K562 (cell line): ENCODE results near the gene FBXW7. TPM values are rescaled to one million over a fixed set of nuclear protein-coding genes. Genes with fewer than 3 reads are reported as not detected.

ENCODE experiments used
- ATAC-seq: fragments of 200-7000 bp; cut with Tn5 transposase; 3 replicates; pipeline ENCODE4 v1.9.1; 2020; ENCODE audit warnings: moderate library complexity
- BruUV-seq: library from RNA; stranded (reverse); fragments of 400-500 nt; replicated peaks from 2 replicates; lab custom pipeline; 2021; lab: Mats Ljungman, UMichigan
- CTCF ChIA-PET: fragments of 300-600 bp; formaldehyde crosslinking; extraction: SDS; loops from one replicate; lab custom pipeline; 2021; ENCODE audit warnings: low intra/inter-chr PET ratio; lab: Yijun Ruan, JAX
- POLR2A ChIA-PET: fragments of 300-600, 350-650 bp; sonication (Branson Sonifier 250); formaldehyde crosslinking; extraction: SDS; loops from one replicate; lab custom pipeline; 2021; ENCODE audit warnings: antibody characterized with exemption, inconsistent platforms; lab: Yijun Ruan, JAX
- DNase-seq, 4 experiments: peaks; one replicate each; pipeline versions ENCODE4 v3.0.0 to v3.0.0-alpha.2; 2011 to 2018; ENCODE audit warnings: low spot score in 3 of 4, mixed read lengths in 3 of 4; ENCODE audit errors: extremely low read depth in 1 of 4
- FAIRE-seq: peaks from 2 replicates; lab custom pipeline; 2011; peaks lifted over from hg19 to GRCh38; lab: Jason Lieb, UNC
- H2AFZ ChIP-seq: 2 replicates; pipeline ENCODE4 v1.6.0; 2011; ENCODE audit warnings: low read depth, low read length, control low read depth, inconsistent platforms
- H3K27ac ChIP-seq: fragments of 200-600 bp; 3 replicates; pipeline ENCODE4 v1.8.0; 2011; ENCODE audit warnings: low read depth, mild to moderate bottlenecking, control low read depth, inconsistent platforms, low read length, moderate library complexity, mixed read lengths; ENCODE audit errors: extremely low read depth
- H3K27me3 ChIP-seq, 2 experiments: fragments of 300-600 bp in 1 of 2; 2 replicates in 1 of 2; 3 replicates in 1 of 2; pipeline versions ENCODE4 v1.6.0 to v1.8.0; 2011; ENCODE audit warnings: inconsistent platforms in 2 of 2, low read length in 2 of 2, mild to moderate bottlenecking in 1 of 2, mixed read lengths in 1 of 2, moderate library complexity in 1 of 2; ENCODE audit not compliant: control insufficient read depth in 2 of 2, insufficient read depth in 2 of 2
- H3K36me3 ChIP-seq: fragments of 300-600 bp; 3 replicates; pipeline ENCODE4 v1.8.0; 2011; ENCODE audit warnings: mild to moderate bottlenecking, low read length, inconsistent platforms; ENCODE audit not compliant: control insufficient read depth, insufficient read depth
- H3K4me1 ChIP-seq, 2 experiments: fragments of 200-600 bp in 1 of 2; replicated peaks in 1 of 2; 2 replicates in 1 of 2; 3 replicates in 1 of 2; pipeline versions ENCODE4 v1.5.1 to v1.8.0; 2011; ENCODE audit warnings: inconsistent platforms in 2 of 2, low read length in 2 of 2, mild to moderate bottlenecking in 1 of 2, mixed read lengths in 1 of 2, moderate library complexity in 1 of 2; ENCODE audit not compliant: control insufficient read depth in 2 of 2, insufficient read depth in 2 of 2
- H3K4me2 ChIP-seq: 2 replicates; pipeline ENCODE4 v1.6.1; 2011; ENCODE audit warnings: low read length, control low read depth, inconsistent platforms, mixed read lengths; ENCODE audit not compliant: insufficient read depth
- H3K4me3 ChIP-seq: fragments of 200-600 bp; sonication (generic), shearing (Covaris generic); 2 replicates; pipeline ENCODE4 v1.5.1; 2016; ENCODE audit warnings: control low read depth, inconsistent platforms
- H3K79me2 ChIP-seq: fragments of 200-600 bp; 3 replicates; pipeline ENCODE4 v1.8.0; 2011; ENCODE audit warnings: low read length, inconsistent platforms; ENCODE audit not compliant: control insufficient read depth, insufficient read depth
- H3K9ac ChIP-seq, 2 experiments: 2 replicates each; pipeline versions ENCODE4 v1.6.0 to v1.6.1; 2011; ENCODE audit warnings: low read depth in 2 of 2, low read length in 2 of 2, control low read depth in 1 of 2, inconsistent platforms in 1 of 2, mild to moderate bottlenecking in 1 of 2, mixed read lengths in 1 of 2; ENCODE audit not compliant: insufficient read depth in 1 of 2
- H3K9me1 ChIP-seq: one replicate; pipeline ENCODE4 v1.6.0; 2011; ENCODE audit warnings: inconsistent platforms, mild to moderate bottlenecking, low read length, moderate library complexity; ENCODE audit not compliant: control insufficient read depth, insufficient read depth
- H3K9me3 ChIP-seq: replicated peaks from 2 replicates; pipeline ENCODE4 v1.5.1; 2011; ENCODE audit warnings: low read depth, low read length, inconsistent platforms; ENCODE audit not compliant: control insufficient read depth, insufficient read depth
- H4K20me1 ChIP-seq: replicated peaks from 2 replicates; pipeline ENCODE4 v1.6.1; 2011; ENCODE audit warnings: low read length, inconsistent platforms, mixed read lengths; ENCODE audit not compliant: control insufficient read depth, insufficient read depth
- BRCA1 ChIP-seq, 2 experiments: fragments of 450-650 bp in 1 of 2; sonication (generic) in 1 of 2; formaldehyde crosslinking in 1 of 2; IDR thresholded peaks; 2 replicates each; pipeline versions ENCODE4 v1.5.0 to v1.6.1; 2017 to 2020; ENCODE audit warnings: mild to moderate bottlenecking in 1 of 2, missing genetic modification reagents in 1 of 2
- CEBPB ChIP-seq: fragments of 450-650 bp; IDR thresholded peaks from 2 replicates; pipeline ENCODE4 v1.6.1; 2016; ENCODE audit warnings: missing genetic modification characterization, missing compliant biosample characterization
- NFIX ChIP-seq: fragments of 250-450 bp; sonication (Bioruptor Pico); IDR thresholded peaks from 2 replicates; pipeline ENCODE4 v1.4.0; 2020; ENCODE audit warnings: low read depth, mild to moderate bottlenecking, moderate library complexity
- ZNF140 ChIP-seq: fragments of 250-450 bp; sonication (Bioruptor Pico); IDR thresholded peaks from 2 replicates; pipeline ENCODE4 v1.8.0; 2021; ENCODE audit warnings: moderate library complexity, mild to moderate bottlenecking, inconsistent platforms
- ZNF561 ChIP-seq: fragments of 450-650 bp; formaldehyde crosslinking; conservative IDR thresholded peaks from 2 replicates; pipeline ENCODE4 v1.4.0; 2020; ENCODE audit warnings: mild to moderate bottlenecking, moderate library complexity
- WGBS: fragments of 100-300 bp; shearing (Covaris generic); methylation state at CpG from one replicate; pipeline ENCODE4 v1.1.6; 2016; ENCODE audit warnings: low coverage, mixed read lengths; ENCODE audit not compliant: insufficient coverage; ENCODE audit errors: missing lambda C conversion rate; 5-methylcytosine and 5-hydroxymethylcytosine counted together
- in situ Hi-C: fragments of 300-500 bp; cut with MboI; formaldehyde crosslinking; loops from 4 replicates; pipeline ENCODE4 v1.15.0; 2018; ENCODE audit warnings: inconsistent platforms, mixed read lengths
- intact Hi-C: fragments of 100-400 bp; cut with micrococcal nuclease; formaldehyde crosslinking; loops from 2 replicates; pipeline ENCODE4 v1.14.2; 2022
- polyA plus RNA-seq, 8 experiments: library from polyadenylated mRNA; depleted of rRNA in 4 of 8; stranded (reverse) in 5 of 8; unstranded in 3 of 8; fragments of >200 nt; fragmentation: Nextera tagmentation in 2 of 8; fragmentation: Illumina TruSeq in 1 of 8; extraction: Ambion mirVana in 2 of 8; extraction: Trizol in 1 of 8; gene quantifications; 2 replicates each; pipeline versions ENCODE4 v1.2.1 to v1.2.3, GENCODE V29; 2011 to 2014; ENCODE audit warnings: inconsistent platforms in 1 of 8, missing spikeins in 1 of 8
- total RNA-seq, 7 experiments: library from RNA; depleted of rRNA in 6 of 7; stranded (reverse); fragments of >200 nt in 6 of 7; fragmentation: Illumina TruSeq in 2 of 7; extraction: Trizol in 2 of 7; gene quantifications; 2 replicates each; pipeline versions ENCODE4 v1.2.1 to v1.2.3, GENCODE V29; 2011 to 2021; ENCODE audit warnings: low replicate concordance in 1 of 7
- TF ChIP-seq, protein P1 (sequence below): fragments of 450-650 bp; IDR thresholded peaks from 2 replicates; pipeline ENCODE4 v1.6.1; 2016; ENCODE audit warnings: antibody characterized with exemption

The FBXW7 gene
- total and polyA plus RNA-seq, 9 of the 15 experiments (the other 6 are each of a cell fraction or from before 2014, with no cell fraction given), result 6.8 to 44.2 (median 16.4) TPM

DNA sequence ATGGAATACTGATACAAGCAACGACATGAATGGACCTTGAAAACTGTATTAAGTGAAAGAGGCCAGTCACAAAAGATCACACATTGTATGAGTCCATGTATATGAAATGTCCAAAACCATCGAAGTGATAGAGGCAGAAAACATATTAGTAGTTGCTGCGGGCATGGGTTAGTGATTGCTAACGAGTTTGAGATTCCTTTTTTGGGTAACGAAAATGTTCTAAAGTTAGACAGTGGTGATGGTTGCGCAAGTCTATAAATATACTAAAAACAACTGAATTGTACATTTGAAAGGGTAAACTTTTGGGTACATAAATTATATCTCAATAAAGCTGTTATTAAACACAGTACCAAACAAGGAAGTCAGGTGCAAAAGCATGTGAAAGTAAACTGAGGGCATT lies 234.5 kb downstream of the FBXW7 start:
- Histone ChIP-seq H3K4me3 (no peak overlapping the region), H3K9me1 (no peaks in the 10 kb centered on the region), H2AFZ (no peak overlapping the region), H3K27me3 (peaks cover 0 to 16% of the 10 kb centered on the region in 2 experiments; a peak in 2 of 5 replicates), H3K4me2 (no peak overlapping the region), H3K36me3 (no peaks in the 10 kb centered on the region), H3K27ac (no peak overlapping the region), H4K20me1 (no peaks in the 10 kb centered on the region), H3K79me2 (no peaks in the 10 kb centered on the region)
- intact Hi-C loops (no loop called here), in situ Hi-C loops (no loop called here)
- CTCF ChIA-PET, result no interaction called here
- FAIRE-seq (no peak), ATAC-seq (no peak), DNase-seq (no peak)
- no TSS peak for BruUV-seq
- POLR2A ChIA-PET, result no interaction called here
- 4% methylated on average over 6 of the region's 6 CpGs for WGBS
- TF ChIP-seq ZNF561 (CRISPR knock-in tag) (no peak), ZNF140 (CRISPR knock-in tag) (no peak), CEBPB (tag) (peak; percentile 49), BRCA1 (IDR thresholded peaks at IDR 0.05) (no peak), BRCA1 (CRISPR knock-in tag; IDR thresholded peaks at IDR 0.05) (no peak), NFIX (CRISPR knock-in tag) (no peak)
- TF ChIP-seq, all 486 proteins: peak for 1
- Histone ChIP-seq H3K9me3 (no peaks in the 10 kb centered on the region), H3K9ac (no peak overlapping the region), H3K4me1 (0 out of 5 replicates have a peak, but pooled peaks cover 0 to 4% of the 10 kb centered on the region in 2 experiments)

DNA sequence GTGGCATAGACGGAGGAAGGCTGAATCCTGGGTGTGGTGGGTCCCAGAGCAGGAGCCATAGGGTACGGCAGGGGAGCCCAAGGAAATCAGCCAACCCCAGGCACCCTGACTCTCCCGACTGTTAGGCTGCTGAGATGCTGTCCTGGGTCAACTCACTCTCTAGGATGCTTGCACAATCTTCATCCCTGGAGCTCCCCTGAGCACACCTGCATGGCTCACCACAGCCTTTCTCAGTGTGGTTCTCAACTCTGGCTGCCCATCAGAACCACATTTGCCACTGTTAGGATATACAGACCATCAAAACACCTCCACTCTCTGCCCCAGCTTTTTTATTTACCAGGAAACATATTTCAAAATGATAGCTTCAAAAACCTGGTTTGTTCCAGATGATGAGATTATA lies 236.3 kb downstream of the FBXW7 start:
- DNase-seq (no peak), ATAC-seq (no peak), FAIRE-seq (no peak)
- no peak overlapping the region for H3K9ac ChIP-seq
- H3K9me1 ChIP-seq, result no peaks in the 10 kb centered on the region
- no peaks in the 10 kb centered on the region for H3K4me1 ChIP-seq
- H3K4me2 ChIP-seq, result no peak overlapping the region
- peaks cover 2 to 19% of the 10 kb centered on the region in 2 experiments; a peak in 3 of 5 replicates for H3K27me3 ChIP-seq
- in situ Hi-C loops, result no loop called here
- intact Hi-C loops, result no loop called here
- TF ChIP-seq, protein P1, sequence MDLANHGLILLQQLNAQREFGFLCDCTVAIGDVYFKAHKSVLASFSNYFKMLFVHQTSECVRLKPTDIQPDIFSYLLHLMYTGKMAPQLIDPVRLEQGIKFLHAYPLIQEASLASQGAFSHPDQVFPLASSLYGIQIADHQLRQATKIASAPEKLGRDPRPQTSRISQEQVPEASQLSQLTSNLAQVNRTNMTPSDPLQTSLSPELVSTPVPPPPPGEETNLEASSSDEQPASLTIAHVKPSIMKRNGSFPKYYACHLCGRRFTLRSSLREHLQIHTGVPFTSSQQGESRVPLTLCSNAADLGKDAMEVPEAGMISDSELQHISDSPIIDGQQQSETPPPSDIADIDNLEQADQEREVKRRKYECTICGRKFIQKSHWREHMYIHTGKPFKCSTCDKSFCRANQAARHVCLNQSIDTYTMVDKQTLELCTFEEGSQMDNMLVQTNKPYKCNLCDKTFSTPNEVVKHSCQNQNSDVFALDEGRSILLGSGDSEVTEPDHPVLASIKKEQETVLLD, result no peak
- no peak overlapping the region for H2AFZ ChIP-seq
- no peaks in the 10 kb centered on the region for H4K20me1 ChIP-seq
- ChIA-PET POLR2A (no interaction called here), CTCF (no interaction called here)
- no peaks in the 10 kb centered on the region for H3K79me2 ChIP-seq
- H3K36me3 ChIP-seq, result no peaks in the 10 kb centered on the region
- no peaks in the 10 kb centered on the region for H3K9me3 ChIP-seq
- BruUV-seq, result no TSS peak
- no peak overlapping the region for H3K4me3 ChIP-seq
- 0% methylated on average over 3 of the region's 3 CpGs for WGBS
- H3K27ac ChIP-seq, result no peak overlapping the region
